SK-N-SH treated with all-trans-retinoic acid at 6 μM for 48 hours (cell line): ENCODE results near the gene LPIN1.
"Not testable (repeated sequence)": the region's sequence is repeated elsewhere in the genome, so short reads cannot be mapped to it uniquely, and the experiment has no call there.

Source experiments
- ATAC-seq: fragments of 200-7000 bp; cut with Tn5 transposase; 3 replicates; pipeline ENCODE4 v1.9.1; 2020; ENCODE audit warnings: mild to moderate bottlenecking, moderate library complexity
- ARNTL ChIP-seq: fragments of 450-650 bp; formaldehyde crosslinking; IDR thresholded peaks from 2 replicates; pipeline ENCODE4 v1.5.0; 2020; ENCODE audit warnings: low read depth, mild to moderate bottlenecking, moderate library complexity, borderline replicate concordance
- BACH2 ChIP-seq: fragments of 250-450 bp; sonication (Bioruptor Pico); IDR thresholded peaks from 2 replicates; pipeline ENCODE4 v1.9.0; 2021; ENCODE audit warnings: mild to moderate bottlenecking, borderline replicate concordance
- CREB5 ChIP-seq: fragments of 250-450 bp; sonication (Bioruptor Pico); IDR thresholded peaks from 2 replicates; pipeline ENCODE4 v1.5.1; 2020; ENCODE audit warnings: low read depth, mild to moderate bottlenecking, moderate library complexity
- ESRRG ChIP-seq: fragments of 250-450 bp; sonication (Bioruptor Pico); IDR thresholded peaks from 2 replicates; pipeline ENCODE4 v1.6.1; 2021; ENCODE audit warnings: mild to moderate bottlenecking
- GLIS3 ChIP-seq: fragments of 250-450 bp; sonication (Bioruptor Pico); IDR thresholded peaks from 2 replicates; pipeline ENCODE4 v1.5.0; 2020; ENCODE audit warnings: mild to moderate bottlenecking, moderate library complexity
- OSR1 ChIP-seq: fragments of 250-450 bp; sonication (Bioruptor Pico); IDR thresholded peaks from 2 replicates; pipeline ENCODE4 v1.8.0; 2022; ENCODE audit warnings: moderate library complexity, mild to moderate bottlenecking, inconsistent platforms
- PATZ1 ChIP-seq: fragments of 250-450 bp; sonication (Bioruptor Pico); IDR thresholded peaks from 2 replicates; pipeline ENCODE4 v1.8.0; 2020; ENCODE audit warnings: mild to moderate bottlenecking, moderate library complexity, borderline replicate concordance
- POU6F1 ChIP-seq: fragments of 250-450 bp; sonication (Bioruptor Pico); IDR thresholded peaks from 2 replicates; pipeline ENCODE4 v1.8.0; 2021; ENCODE audit warnings: low read depth, mild to moderate bottlenecking, moderate library complexity, borderline replicate concordance
- PPARA ChIP-seq: fragments of 250-450 bp; sonication (Bioruptor Pico); IDR thresholded peaks from 2 replicates; pipeline ENCODE4 v1.5.0; 2020; ENCODE audit warnings: mild to moderate bottlenecking, borderline replicate concordance
- TCF4 ChIP-seq: fragments of 250-450 bp; sonication (Bioruptor Pico); IDR thresholded peaks from 2 replicates; pipeline ENCODE4 v1.8.0; 2021; ENCODE audit warnings: mild to moderate bottlenecking, moderate library complexity, borderline replicate concordance
- TOX ChIP-seq: fragments of 250-450 bp; sonication (Bioruptor Pico); IDR thresholded peaks from 2 replicates; pipeline ENCODE4 v1.8.0; 2021; ENCODE audit warnings: mild to moderate bottlenecking, moderate library complexity, borderline replicate concordance
- TSHZ2 ChIP-seq: fragments of 250-450 bp; sonication (Bioruptor Pico); IDR thresholded peaks from 2 replicates; pipeline ENCODE4 v1.5.0; 2020; ENCODE audit warnings: mild to moderate bottlenecking, moderate library complexity
- ZC3H10 ChIP-seq: fragments of 250-450 bp; sonication (Bioruptor Pico); IDR thresholded peaks from 2 replicates; pipeline ENCODE4 v1.5.1; 2021; ENCODE audit warnings: mild to moderate bottlenecking, moderate library complexity
- ZFP3 ChIP-seq: fragments of 250-450 bp; sonication (Bioruptor Pico); IDR thresholded peaks from 2 replicates; pipeline ENCODE4 v1.5.0; 2020; ENCODE audit warnings: mild to moderate bottlenecking, moderate library complexity
- ZNF70 ChIP-seq: fragments of 450-650 bp; formaldehyde crosslinking; IDR thresholded peaks from 2 replicates; pipeline ENCODE4 v1.5.0; 2020; ENCODE audit warnings: mild to moderate bottlenecking, moderate library complexity
- ZNF8 ChIP-seq: fragments of 450-650 bp; formaldehyde crosslinking; IDR thresholded peaks from 2 replicates; pipeline ENCODE4 v1.5.0; 2020; ENCODE audit warnings: mild to moderate bottlenecking, moderate library complexity

Gene LPIN1

GRCh38 chr2:11855064-11855760 is 108.8 kb downstream of the LPIN1 start (continued):
- TF ChIP-seq CREB5 (CRISPR knock-in tag): no peak
- TF ChIP-seq ARNTL (CRISPR knock-in tag): no peak

- TF ChIP-seq TCF4 (CRISPR knock-in tag): no peak
- TF ChIP-seq ESRRG (CRISPR knock-in tag): no peak
- TF ChIP-seq BACH2 (CRISPR knock-in tag): no peak
- TF ChIP-seq PPARA (CRISPR knock-in tag): no peak
- TF ChIP-seq ZC3H10 (CRISPR knock-in tag): no peak
- TF ChIP-seq TOX (CRISPR knock-in tag): no peak
- TF ChIP-seq OSR1 (CRISPR knock-in tag): no peak
- no peak for TF ChIP-seq ZFP3 (CRISPR knock-in tag)
- no peak for TF ChIP-seq CREB5 (CRISPR knock-in tag)
- ATAC-seq: no peak
These were observed 109.7 kb downstream of the LPIN1 start for GRCh38 chr2:11856095-11856494.

GRCh38 chr2:11858883-11859282 is 112.5 kb downstream of the LPIN1 start:
- no peak for TF ChIP-seq TOX (CRISPR knock-in tag)
- ATAC-seq: no peak

GRCh38 chr2:11859975-11860374 is 113.5 kb downstream of the LPIN1 start:
- not testable (repeated sequence) for ATAC-seq

- TF ChIP-seq ZNF70 (CRISPR knock-in tag): no peak
- no peak for TF ChIP-seq GLIS3
- no peak for TF ChIP-seq PATZ1
- no peak for TF ChIP-seq ZNF8 (CRISPR knock-in tag)
- TF ChIP-seq OSR1 (CRISPR knock-in tag): no peak
- TF ChIP-seq TOX (CRISPR knock-in tag): no peak
- no peak for TF ChIP-seq POU6F1 (CRISPR knock-in tag)
- TF ChIP-seq TSHZ2 (CRISPR knock-in tag): no peak
- TF ChIP-seq ZC3H10 (CRISPR knock-in tag): no peak
- no peak for ATAC-seq
These were observed 114.6 kb downstream of the LPIN1 start for GRCh38 chr2:11861044-11861443.
